Natural killer cell (primary cell): ENCODE data around the gene CCNI. TPM values are rescaled to one million over a fixed set of nuclear protein-coding genes. Genes with fewer than 3 reads are reported as not detected.

ENCODE experiments used
- ATAC-seq, 3 donors: fragments of 150-1000 bp in 2 of 3; fragments of 200-7000 bp in 1 of 3; cut with Tn5 transposase; 1 replicate in 1 of 3; 2 replicates in 2 of 3; pipeline ENCODE4 v1.10.0; 2021; ENCODE audit warnings: mild to moderate bottlenecking in 2 of 3, moderate library complexity in 2 of 3
- DNase-seq, 2 donors: peaks; one replicate each; pipeline versions ENCODE4 v3.0.0 to v3.0.0-alpha.2; 2013 to 2021; ENCODE audit warnings: mixed read lengths in 1 of 2
- H3K27ac ChIP-seq: one replicate; pipeline ENCODE4 v1.5.1; 2013; ENCODE audit warnings: mild to moderate bottlenecking, low read length
- H3K27me3 ChIP-seq: one replicate; pipeline ENCODE4 v1.6.1; 2013; ENCODE audit warnings: low read length; ENCODE audit not compliant: control insufficient read depth, insufficient read depth
- H3K36me3 ChIP-seq: one replicate; pipeline ENCODE4 v1.6.1; 2013; ENCODE audit warnings: low read length; ENCODE audit not compliant: control insufficient read depth, insufficient read depth
- H3K4me1 ChIP-seq: one replicate; pipeline ENCODE4 v1.6.1; 2013; ENCODE audit warnings: low read length; ENCODE audit not compliant: control insufficient read depth, insufficient read depth
- H3K4me3 ChIP-seq: one replicate; pipeline ENCODE4 v1.5.1; 2013; ENCODE audit warnings: low read length
- H3K9me3 ChIP-seq: one replicate; pipeline ENCODE4 v1.6.1; 2013; ENCODE audit warnings: low read length; ENCODE audit not compliant: control insufficient read depth, insufficient read depth
- H3K27ac Mint-ChIP-seq, 2 donors: one replicate each; pipeline ENCODE4 v1.8.0; 2022; ENCODE audit warnings: mild to moderate bottlenecking in 2 of 2, mixed read lengths in 2 of 2, moderate library complexity in 1 of 2
- H3K27me3 Mint-ChIP-seq, 2 donors: one replicate each; pipeline ENCODE4 v1.8.0; 2022; ENCODE audit warnings: low read depth in 2 of 2, mixed read lengths in 2 of 2
- H3K36me3 Mint-ChIP-seq: one replicate; pipeline ENCODE4 v1.8.0; 2022; ENCODE audit warnings: mixed read lengths
- H3K4me1 Mint-ChIP-seq, 2 donors: one replicate each; pipeline ENCODE4 v1.8.0; 2022; ENCODE audit warnings: mixed read lengths in 2 of 2
- H3K4me3 Mint-ChIP-seq: one replicate; pipeline ENCODE4 v1.8.0; 2022; ENCODE audit warnings: mild to moderate bottlenecking, moderate library complexity, mixed read lengths
- H3K9me3 Mint-ChIP-seq, 2 donors: one replicate each; pipeline ENCODE4 v1.8.0; 2022; ENCODE audit warnings: mixed read lengths in 2 of 2
- CTCF ChIP-seq: fragments of 200-600 bp; IDR thresholded peaks from one replicate; pipeline ENCODE4 v1.8.0; 2022; ENCODE audit warnings: antibody characterized with exemption
- WGBS: methylation state at CpG from one replicate; pipeline ENCODE4 v1.1.7; 2013; ENCODE audit warnings: missing lambda C conversion rate; ENCODE audit not compliant: insufficient coverage; 5-methylcytosine and 5-hydroxymethylcytosine counted together
- intact Hi-C: fragments of 100-400 bp; cut with micrococcal nuclease; formaldehyde crosslinking; loops from one replicate; pipeline ENCODE4 v1.14.2; 2022
- total RNA-seq, 4 donors: library from RNA; stranded (reverse); fragments of 120-200 nt in 1 of 4; gene quantifications; one replicate each; pipeline versions ENCODE4 v1.2.3 to v1.2.4, GENCODE V29; 2013 to 2022

The CCNI gene
- total RNA-seq, 3 donors from 2014 or later (not counting 1 experiment from before 2014, with no cell fraction given): 243 to 266 (median 259) TPM

GRCh38 chr4:77002321-77003107 is 73.3 kb downstream of the CCNI start:
- H3K9me3 Mint-ChIP-seq: no peaks in the 10 kb centered on the region
- 90% methylated on average over 5 of the region's 5 CpGs for WGBS
- no peak for TF ChIP-seq CTCF
- H3K9me3 ChIP-seq: no peaks in the 10 kb centered on the region
- no peaks in the 10 kb centered on the region for H3K27me3 Mint-ChIP-seq
- no peaks in the 10 kb centered on the region for H3K27me3 ChIP-seq
- H3K4me3 ChIP-seq: no peak overlapping the region
- intact Hi-C loops: no loop called here
- ATAC-seq (no peak), DNase-seq (no peak)
- no peak overlapping the region for H3K27ac ChIP-seq
- peaks cover 9% of the 10 kb centered on the region in 2 donors for H3K4me1 Mint-ChIP-seq
- H3K36me3 ChIP-seq: peaks cover 17% of the 10 kb centered on the region
- no peaks in the 10 kb centered on the region for H3K36me3 Mint-ChIP-seq
- H3K4me3 Mint-ChIP-seq: no peak overlapping the region
- peaks cover 5% of the 10 kb centered on the region for H3K4me1 ChIP-seq
- H3K27ac Mint-ChIP-seq: no peak overlapping the region

- no peak overlapping the region for H3K4me3 Mint-ChIP-seq
- TF ChIP-seq CTCF: no peak
- Histone ChIP-seq H3K4me3 (no peak overlapping the region), H3K4me1 (peaks cover under 1% of the 10 kb centered on the region), H3K27ac (no peak overlapping the region), H3K36me3 (peaks cover 18% of the 10 kb centered on the region), H3K27me3 (no peaks in the 10 kb centered on the region), H3K9me3 (no peaks in the 10 kb centered on the region)
- peaks cover 3% of the 10 kb centered on the region in 2 donors for H3K4me1 Mint-ChIP-seq
- H3K27me3 Mint-ChIP-seq: no peaks in the 10 kb centered on the region
- no peaks in the 10 kb centered on the region for H3K36me3 Mint-ChIP-seq
- ATAC-seq: no peak
- WGBS: 61% methylated on average over 1 of the region's 1 CpG
- no peak for DNase-seq
- intact Hi-C loops: no loop called here
- H3K27ac Mint-ChIP-seq: no peak overlapping the region
- H3K9me3 Mint-ChIP-seq: no peaks in the 10 kb centered on the region
Measured at GRCh38 chr4:77001907-77002306, 73.9 kb downstream of the CCNI start.

- H3K4me1 ChIP-seq: peaks cover 9% of the 10 kb centered on the region
Measured at GRCh38 chr4:76998251-76998901, 77.4 kb downstream of the CCNI start.

More at GRCh38 chr4:76998251-76998901, 77.4 kb downstream of the CCNI start:
- Mint-ChIP-seq H3K27ac (no peak overlapping the region), H3K27me3 (no peaks in the 10 kb centered on the region), H3K9me3 (no peaks in the 10 kb centered on the region), H3K36me3 (no peaks in the 10 kb centered on the region), H3K4me1 (peaks cover 6 to 15% of the 10 kb centered on the region in 2 donors), H3K4me3 (no peak overlapping the region)
- ATAC-seq (no peak), DNase-seq (no peak)
- 94% methylated on average over 8 of the region's 8 CpGs for WGBS
- no peak overlapping the region for H3K4me3 ChIP-seq
- H3K9me3 ChIP-seq: no peaks in the 10 kb centered on the region
- H3K27me3 ChIP-seq: no peaks in the 10 kb centered on the region
- peaks cover 13% of the 10 kb centered on the region for H3K36me3 ChIP-seq
- H3K27ac ChIP-seq: no peak overlapping the region
- intact Hi-C loops: no loop called here
- no peak for TF ChIP-seq CTCF
